CD1c-positive myeloid dendritic cell (primary cell): ENCODE results near the gene PSMD9.
"Not testable (repeated sequence)": the region's sequence is repeated elsewhere in the genome, so short reads cannot be mapped to it uniquely, and the experiment has no call there.

Source experiments
- DNase-seq: peaks from one replicate; pipeline ENCODE4 v3.0.0-alpha.2; 2016; ENCODE audit errors: extremely low spot score

Gene PSMD9

GRCh38 chr12:121888478-121889273 is at the start of gene PSMD9:
PSMD9 (plus strand) TSS chr12:121888790; CDS start chr12:121888857, 67 bp downstream.
- DNase-seq: peak; percentile 99

GRCh38 chr12:121839106-121839992 is 49.2 kb upstream of the PSMD9 start:
- DNase-seq: peak; percentile 100

- no peak for DNase-seq
Observed at GRCh38 chr12:121839993-121840761, 48.4 kb upstream of the PSMD9 start.

- no peak for DNase-seq
Observed at GRCh38 chr12:121843236-121843982, 45.2 kb upstream of the PSMD9 start.

- DNase-seq: peak; percentile 15
Observed at GRCh38 chr12:121845701-121846100, 42.9 kb upstream of the PSMD9 start.

- no peak for DNase-seq
Observed at GRCh38 chr12:121849211-121849610, 39.4 kb upstream of the PSMD9 start.

GRCh38 chr12:121849665-121850064 is 38.9 kb upstream of the PSMD9 start:
- DNase-seq: peak; percentile 45

GRCh38 chr12:121852392-121852791 is 36.2 kb upstream of the PSMD9 start:
- DNase-seq: not testable (repeated sequence)

- DNase-seq: no peak
Observed at GRCh38 chr12:121857322-121858246, 31.0 kb upstream of the PSMD9 start.

- DNase-seq: no peak
Observed at GRCh38 chr12:121858318-121858661, 30.3 kb upstream of the PSMD9 start.

GRCh38 chr12:121858662-121859572 is 29.7 kb upstream of the PSMD9 start, which contains the start of gene HPD:
HPD (minus strand) TSS chr12:121858859; CDS start chr12:121858823, 36 bp downstream.
- no peak for DNase-seq

GRCh38 chr12:121860257-121860656 is 28.3 kb upstream of the PSMD9 start:
- DNase-seq: no peak

- DNase-seq: not testable (repeated sequence)
Observed at GRCh38 chr12:121860699-121861098, 27.9 kb upstream of the PSMD9 start.

GRCh38 chr12:121861636-121862254 is 26.8 kb upstream of the PSMD9 start:
- no peak for DNase-seq

GRCh38 chr12:121866331-121866730 is 22.3 kb upstream of the PSMD9 start:
- no peak for DNase-seq

GRCh38 chr12:121869229-121869628 is 19.4 kb upstream of the PSMD9 start:
- not testable (repeated sequence) for DNase-seq

- no peak for DNase-seq
Observed at GRCh38 chr12:121871467-121871866, 17.1 kb upstream of the PSMD9 start.

- DNase-seq: no peak
Observed at GRCh38 chr12:121872546-121873215, 15.9 kb upstream of the PSMD9 start.
